ENCODE results near the gene FLYWCH1.
A peak's percentile ranks its signal among the peaks of the same experiment; 100 is the strongest.

Gene FLYWCH1

GRCh38 chr16:2970563-2970962 is 58.8 kb downstream of the FLYWCH1 start:
- no peak for DNase-seq

DNA sequence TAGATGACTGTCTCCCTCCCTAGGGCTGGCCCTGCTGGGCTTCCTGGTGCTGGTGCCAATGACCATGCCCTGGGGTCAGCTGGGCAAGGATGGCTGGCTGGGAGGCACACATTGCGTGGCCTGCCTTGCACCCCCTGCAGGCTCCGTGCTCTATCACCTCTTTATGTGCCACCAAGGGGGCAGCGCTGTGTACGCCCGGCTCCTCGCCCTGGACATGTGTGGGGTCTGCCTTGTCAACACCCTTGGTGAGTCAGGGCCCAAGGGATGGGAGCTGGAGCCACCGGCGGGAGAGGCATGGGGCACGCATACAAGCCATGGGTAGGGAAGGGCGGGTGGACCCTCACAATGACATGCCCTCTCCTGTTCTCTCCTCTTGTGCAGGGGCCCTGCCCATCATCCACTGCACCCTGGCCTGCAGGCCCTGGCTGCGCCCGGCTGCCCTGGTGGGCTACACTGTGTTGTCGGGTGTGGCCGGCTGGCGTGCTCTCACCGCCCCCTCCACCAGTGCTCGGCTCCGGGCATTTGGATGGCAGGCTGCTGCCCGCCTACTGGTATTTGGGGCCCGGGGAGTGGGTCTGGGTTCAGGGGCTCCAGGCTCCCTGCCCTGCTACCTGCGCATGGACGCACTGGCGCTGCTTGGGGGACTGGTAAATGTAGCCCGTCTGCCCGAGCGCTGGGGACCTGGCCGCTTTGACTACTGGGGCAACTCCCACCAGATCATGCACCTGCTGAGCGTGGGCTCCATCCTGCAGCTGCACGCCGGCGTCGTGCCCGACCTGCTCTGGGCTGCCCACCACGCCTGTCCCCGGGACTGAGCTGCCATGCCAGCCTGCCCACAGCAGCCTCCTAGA is 59.6 kb downstream of the FLYWCH1 start:
- DNase-seq = no peak

DNA sequence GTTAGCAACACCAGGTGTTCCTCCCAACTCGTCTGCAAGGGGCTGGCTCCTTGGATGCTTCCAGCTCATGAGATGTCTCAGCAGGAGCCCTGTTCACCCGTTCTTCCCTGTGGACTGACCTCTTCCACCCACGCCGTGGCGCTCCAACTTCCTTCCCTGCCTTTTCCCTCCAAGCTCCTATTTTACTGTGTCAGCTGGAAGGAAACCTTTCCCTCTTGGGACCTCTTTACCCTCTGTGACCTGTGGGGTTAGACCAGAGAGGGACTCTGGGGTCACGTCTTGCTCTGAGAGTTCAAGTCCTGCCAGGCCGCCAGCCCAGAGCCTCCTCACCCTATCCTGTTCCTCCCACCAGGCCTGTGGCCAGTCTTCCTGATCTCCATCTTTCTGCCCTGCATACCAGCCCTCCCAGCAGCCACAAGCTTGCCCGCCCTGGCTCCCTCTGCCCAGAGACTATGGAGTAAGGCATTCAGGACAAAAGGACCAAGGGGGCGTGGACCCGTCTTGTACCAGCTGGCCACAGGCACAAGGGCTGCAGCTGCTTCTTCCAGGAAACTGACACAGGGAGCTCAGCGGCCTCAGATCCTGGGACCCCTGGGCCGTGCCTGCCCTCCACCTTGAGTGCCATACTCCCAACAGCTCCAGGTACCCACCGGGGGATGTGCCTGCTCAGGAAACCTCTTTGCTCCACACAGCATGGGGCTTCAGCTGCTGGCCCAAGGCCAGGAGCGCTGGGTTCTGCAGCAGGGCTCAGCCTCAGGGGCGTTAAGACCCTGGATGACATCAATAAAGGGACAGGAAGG is 60.5 kb downstream of the FLYWCH1 start:
- no peak for DNase-seq

- DNase-seq = no peak
Measured at GRCh38 chr16:2973093-2973492, 61.4 kb downstream of the FLYWCH1 start.

DNA sequence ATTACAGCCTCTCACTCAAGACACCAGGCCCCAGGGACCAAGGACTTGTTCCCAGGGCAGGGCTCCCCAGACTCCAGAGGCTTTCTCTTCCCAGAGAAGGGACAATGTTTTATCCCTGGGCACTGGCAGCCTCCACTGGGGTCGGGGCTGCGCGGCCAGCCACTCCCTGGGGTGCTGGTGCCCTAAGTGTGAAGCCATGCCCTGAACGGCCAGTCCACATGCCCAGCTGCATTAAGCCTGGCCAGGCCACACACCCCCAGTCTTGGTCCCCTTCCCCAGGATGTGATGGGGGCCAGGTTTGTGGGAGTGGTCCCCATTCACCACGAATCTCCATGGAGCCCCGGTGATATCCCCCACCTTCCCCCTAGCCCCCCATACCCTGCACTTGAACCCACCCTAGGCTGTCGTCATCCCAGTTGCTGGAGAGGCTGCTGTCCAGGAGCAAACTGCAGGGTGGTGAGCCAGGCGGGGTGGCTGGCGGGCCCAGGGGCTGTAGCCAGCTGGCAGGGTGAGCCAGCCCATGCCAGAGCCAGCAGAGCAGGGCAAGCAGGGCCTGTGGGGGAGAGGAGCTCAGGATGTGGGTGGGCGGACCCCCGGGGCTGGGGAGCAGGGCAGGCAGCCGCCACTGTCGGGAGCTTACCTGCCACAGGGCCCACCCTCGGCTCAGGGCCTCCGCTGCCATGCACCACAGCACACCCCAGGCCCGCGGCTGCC is 62.0 kb downstream of the FLYWCH1 start:
- no peak for DNase-seq

- DNase-seq = no peak
Measured at GRCh38 chr16:2974319-2975056, 62.8 kb downstream of the FLYWCH1 start.

- DNase-seq = no peak
Measured at GRCh38 chr16:2975161-2975795, 63.5 kb downstream of the FLYWCH1 start.

DNA sequence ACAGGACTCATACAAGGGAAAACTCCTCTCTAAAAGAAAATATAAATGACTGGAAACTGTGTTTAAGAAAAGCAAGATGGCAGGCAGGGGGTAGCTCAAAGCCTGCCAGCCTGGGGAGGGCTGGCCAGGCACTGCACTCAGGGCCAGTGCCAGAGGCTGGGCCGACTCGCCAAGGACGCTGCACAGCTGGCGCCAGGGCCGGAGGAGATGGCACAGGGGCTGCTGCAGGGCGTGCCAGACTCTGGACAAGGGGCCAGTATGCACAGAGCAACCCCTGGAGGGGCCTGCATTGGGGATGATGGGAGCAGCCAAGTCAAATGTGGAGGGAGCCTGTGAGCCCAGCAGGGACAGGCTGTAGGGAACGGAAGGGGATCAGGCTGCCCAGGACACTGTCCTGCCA is 64.5 kb downstream of the FLYWCH1 start:
- no peak for DNase-seq

- DNase-seq = no peak
Measured at GRCh38 chr16:2976673-2977072, 64.9 kb downstream of the FLYWCH1 start.

DNA sequence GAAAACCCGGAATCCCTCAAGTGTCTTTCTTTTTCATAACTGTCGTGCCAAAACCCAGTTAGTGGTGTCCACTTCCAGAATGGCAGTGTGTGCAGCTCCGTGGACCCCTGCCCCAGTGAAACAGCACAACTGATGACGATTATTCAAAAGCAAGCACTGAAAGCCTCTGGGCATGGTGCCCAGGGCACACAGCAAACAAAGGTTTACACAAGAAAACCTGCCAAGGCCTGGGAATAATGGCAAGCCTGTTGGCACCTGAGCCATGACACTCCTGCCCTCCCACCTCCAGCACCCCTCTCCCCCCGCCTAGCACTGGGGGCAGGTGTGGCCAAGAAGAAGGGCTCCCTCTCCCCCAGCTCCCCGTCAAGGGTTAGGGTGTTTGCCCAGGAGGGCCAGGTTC is 65.7 kb downstream of the FLYWCH1 start:
- no peak for DNase-seq

GRCh38 chr16:2979669-2980226 is 68.0 kb downstream of the FLYWCH1 start:
- no peak for DNase-seq

GRCh38 chr16:2980227-2981176 is 68.8 kb downstream of the FLYWCH1 start, which contains the start of gene PKMYT1:
Gene PKMYT1 (minus strand): TSS chr16:2980446. CDS start chr16:2979657, 789 bp downstream.
- DNase-seq = peak; percentile 88 to 92 (median 90)

DNA sequence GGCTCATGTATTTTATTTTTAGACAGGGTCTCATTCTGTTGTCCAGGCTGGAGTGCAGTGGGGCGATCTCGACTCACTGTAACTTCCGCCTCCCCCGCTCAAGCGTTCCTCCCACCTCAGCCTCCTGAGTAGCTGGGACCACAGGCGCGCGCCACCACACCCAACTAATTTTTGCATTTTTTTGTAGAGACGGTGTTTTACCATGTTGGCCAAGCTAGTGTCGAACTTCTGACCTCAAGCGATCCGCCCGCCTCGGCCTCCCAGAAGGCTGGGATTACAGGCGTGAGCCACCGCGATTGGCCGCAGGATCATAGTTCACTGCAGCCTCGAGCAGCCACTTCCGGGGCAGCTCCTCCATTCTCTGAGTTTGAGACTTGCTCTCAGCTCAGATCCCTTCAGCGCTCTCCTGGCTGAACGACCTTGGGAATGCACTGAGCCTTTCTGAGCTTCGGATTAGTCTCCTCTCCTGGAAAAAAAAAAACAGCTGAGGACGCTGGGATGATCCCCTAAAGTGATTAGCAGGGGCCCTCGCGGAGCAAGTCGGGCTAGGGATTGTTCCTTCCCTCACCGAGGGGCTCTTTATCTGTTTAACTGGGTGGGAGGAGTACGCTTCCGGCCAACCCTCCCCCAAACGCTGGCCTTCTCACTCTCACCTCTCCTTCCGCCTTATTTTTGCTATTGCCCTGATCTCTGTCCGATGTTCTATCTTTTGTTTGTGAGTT is 69.6 kb downstream of the FLYWCH1 start:
- no peak for DNase-seq

DNA sequence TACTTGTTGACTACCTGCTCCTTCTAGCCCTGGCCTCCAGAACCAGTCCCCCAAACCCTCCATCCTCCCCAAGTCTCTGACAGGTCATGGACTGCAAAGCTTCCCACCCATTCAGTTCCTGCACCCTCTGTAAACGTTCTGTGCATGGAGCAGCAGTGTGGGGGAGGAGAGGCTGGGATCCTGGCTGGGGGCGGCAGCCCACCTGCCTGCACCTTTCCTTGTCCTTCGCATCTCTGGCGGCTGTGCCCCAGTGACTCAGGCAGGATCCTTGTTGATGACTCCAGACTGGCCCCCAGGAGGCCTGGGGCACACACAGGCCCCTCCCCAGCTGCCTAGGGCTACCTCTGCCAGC is 70.1 kb downstream of the FLYWCH1 start:
- no peak for DNase-seq

DNA sequence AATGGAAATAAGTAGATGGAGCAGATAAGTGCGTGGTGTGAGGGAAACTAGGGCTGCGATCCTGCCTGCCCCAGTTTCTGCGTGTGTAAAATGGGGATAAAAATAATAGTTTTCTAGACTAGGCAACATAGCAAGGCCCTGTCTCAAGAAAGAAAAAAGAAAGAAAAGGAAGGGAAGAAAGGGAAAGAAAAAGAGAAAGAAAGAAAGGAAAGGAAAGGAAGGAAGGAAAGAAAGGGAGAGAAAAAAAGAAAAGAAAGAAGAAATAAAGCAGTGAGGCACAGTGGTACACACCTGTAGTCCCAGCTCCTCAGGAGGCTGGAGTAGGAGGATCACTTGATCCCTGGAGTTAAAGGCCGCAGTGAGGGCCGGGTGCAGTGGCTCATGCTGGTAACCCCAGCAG is 70.7 kb downstream of the FLYWCH1 start:
- DNase-seq = no peak

DNA sequence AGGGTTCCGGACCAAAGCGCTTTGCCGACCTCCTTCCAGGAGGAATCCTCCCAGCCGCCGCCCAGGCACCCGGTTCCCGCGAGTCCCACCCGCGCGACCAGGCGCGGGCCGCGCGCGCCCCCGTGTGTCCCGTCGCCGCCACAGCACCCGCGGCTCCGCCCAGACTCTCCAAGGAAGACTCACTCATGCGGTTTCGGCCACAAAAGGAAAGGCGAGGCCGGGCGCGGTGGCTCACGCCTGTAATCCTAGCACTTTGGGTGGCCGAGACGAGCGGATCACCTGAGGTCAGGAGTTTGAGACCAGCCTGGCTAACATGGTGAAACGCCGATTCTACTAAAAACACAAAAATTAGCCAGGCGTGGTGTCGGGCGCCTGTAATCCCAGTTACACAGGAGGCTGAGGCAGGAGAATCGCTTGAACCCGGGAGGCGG is 72.0 kb downstream of the FLYWCH1 start:
- DNase-seq = peak; percentile 40 to 53 (median 44)

DNA sequence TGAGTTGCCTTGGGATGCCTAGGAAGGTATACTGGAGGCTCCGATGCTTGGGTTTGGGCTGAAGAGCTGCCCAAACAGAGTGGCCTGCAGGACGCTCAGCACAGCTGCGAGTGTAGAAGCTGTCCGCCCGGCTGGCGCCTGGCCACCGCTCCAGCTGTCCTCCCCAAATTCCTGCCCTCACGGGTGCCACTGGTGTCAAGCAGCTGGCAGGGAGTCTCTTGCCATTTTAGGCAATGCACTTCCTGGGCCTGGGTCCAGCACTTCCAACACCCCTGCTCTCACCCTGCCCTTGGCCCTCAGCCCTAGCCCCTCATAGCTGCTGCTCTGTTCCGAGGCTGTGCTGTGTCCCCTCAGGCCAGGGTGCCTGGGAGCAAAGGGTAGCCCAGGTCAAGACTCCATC is 73.7 kb downstream of the FLYWCH1 start:
- DNase-seq = no peak

DNA sequence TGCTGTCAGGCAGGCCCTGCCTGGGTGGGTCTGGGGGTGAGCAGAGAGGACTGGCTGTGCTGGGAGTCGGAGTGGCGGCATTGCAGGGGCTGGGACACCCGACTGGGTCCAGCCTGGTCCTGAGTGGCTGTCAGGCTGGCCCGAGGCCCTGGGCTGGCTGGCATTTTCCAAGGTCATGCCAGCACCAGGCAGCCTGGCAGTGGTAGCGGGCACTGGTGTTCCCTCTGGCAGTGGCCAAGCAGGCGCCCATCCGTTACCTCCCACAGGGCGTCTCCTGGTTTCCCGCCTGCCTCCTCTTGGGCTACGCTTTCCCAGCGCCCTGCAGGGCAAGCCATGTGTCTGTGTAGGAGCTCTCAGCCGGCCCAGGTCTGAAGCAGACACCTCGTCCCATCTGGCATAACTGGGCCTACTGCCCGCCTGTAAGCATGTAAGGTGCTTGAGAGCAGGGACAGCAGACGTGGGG is 74.2 kb downstream of the FLYWCH1 start:
- DNase-seq = no peak

GRCh38 chr16:2986623-2987188 is 75.0 kb downstream of the FLYWCH1 start:
- no peak for DNase-seq

All from activated CD4-positive, CD25-positive, alpha-beta regulatory T cell (primary cell).